Fibroblast of peridontal ligament (primary cell): ENCODE measurements around the gene ZBTB38.

ENCODE experiments used
- DNase-seq: peaks from one replicate; pipeline ENCODE4 v3.0.0-alpha.2; 2010; ENCODE audit errors: extremely low read depth

ZBTB38 gene

DNA sequence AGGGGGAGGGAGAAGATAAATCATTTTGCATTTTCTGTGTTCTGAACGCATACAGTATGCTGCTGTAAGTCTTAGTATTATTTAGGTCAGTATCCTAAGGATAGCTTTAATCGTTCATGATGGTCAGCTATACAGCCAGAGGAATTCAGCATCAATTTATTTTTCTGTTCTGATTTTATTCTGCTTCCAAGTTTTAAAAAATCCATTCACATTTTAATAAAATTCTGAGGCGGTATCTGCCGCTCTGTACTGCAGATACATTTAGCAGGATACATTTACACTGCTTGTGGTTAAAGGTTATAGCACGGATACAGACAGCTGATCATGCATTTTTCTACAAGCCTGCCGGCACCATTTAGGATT is 17.8 kb downstream of the ZBTB38 start:
- no peak for DNase-seq

DNA sequence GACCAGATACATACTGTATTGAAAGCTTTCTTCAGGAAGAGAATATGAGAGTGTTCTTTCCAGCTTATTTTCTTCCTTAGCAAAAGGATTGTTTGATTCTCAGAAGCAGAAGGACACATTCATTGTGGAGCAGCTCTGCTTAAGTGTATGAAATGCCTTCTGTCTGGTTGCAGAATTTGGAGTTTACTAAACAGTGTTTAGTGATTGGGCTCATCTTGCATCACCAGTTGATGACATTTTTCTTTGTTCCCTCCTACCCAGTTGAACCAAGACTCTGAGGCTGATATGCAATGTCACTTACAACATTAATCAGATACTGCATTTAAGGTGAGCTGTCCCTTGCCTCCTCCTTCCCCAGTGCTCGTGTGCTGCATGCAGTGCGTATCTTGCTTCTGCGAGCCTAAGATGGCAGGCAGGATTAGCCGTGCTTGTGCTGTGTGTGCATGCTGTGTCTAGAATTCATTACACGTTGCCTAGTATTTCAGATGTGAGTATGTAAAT is 18.4 kb downstream of the ZBTB38 start:
- peak; percentile 86 for DNase-seq

DNA sequence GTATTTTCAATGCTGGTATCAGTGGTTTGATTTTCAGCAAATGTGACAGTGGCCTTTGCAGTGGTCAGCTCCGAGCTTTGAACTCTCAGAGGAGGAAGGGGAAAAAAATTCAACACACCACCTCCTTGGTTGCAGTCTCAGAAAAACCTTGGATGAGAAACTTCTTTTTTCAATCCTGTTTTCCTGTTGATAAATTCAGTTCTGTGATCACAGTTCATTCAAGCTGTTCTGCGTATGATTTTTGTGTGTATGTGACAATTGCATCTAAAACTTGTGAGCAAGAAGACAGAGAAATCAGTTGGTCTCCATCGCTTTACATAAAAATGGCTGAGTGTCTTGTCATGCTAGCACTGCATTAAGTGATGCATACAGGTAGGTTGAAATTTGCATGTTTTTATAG is 19.2 kb downstream of the ZBTB38 start:
- no peak for DNase-seq

- peak; percentile 43 for DNase-seq
Measured at GRCh38 chr3:141388395-141388794, 20.1 kb downstream of the ZBTB38 start.

GRCh38 chr3:141388823-141389621 is 20.7 kb downstream of the ZBTB38 start:
- DNase-seq = peak; percentile 59

GRCh38 chr3:141389703-141390102 is 21.4 kb downstream of the ZBTB38 start:
- peak; percentile 51 for DNase-seq

DNA sequence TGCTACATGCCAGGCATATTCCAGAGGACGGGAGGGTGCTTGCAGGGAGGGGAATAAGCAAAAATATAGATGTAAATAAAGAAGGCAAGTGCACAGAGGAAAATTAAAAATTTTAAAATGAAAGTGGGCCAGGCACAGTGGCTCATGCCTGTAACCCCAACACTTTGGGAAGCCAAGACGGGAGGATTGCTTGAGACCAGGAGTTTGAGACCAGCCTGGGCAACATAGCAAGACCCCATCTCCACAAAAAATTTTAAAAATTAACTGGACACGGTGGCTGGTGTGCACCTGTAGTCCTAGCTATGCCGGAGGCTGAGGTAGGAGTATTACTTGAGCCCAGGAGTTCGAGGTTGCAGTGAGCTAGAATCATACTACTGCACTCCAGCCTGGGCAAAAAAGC is 22.4 kb downstream of the ZBTB38 start:
- no peak for DNase-seq

- DNase-seq = no peak
Measured at GRCh38 chr3:141391298-141391990, 23.1 kb downstream of the ZBTB38 start.

GRCh38 chr3:141391991-141392316 is 23.6 kb downstream of the ZBTB38 start:
- DNase-seq = no peak

DNA sequence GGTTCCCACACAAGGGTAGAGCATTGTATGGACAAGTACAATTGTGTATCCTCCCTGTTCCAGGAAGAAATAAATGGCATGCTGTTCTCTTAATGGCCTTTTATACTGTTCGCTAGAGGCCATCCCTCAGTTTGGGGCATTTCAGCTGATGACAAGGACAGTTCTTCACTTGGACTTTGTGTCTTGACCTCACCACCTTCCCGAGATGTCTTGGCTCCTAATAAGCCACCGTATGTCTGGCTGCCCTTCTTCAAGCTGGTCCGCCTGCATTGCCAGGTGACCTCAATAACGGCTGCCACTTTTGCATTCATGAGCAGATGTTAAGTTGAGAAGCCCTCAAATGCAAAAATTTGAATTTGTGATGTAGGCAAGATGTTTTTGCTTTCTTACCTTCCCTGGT is 24.1 kb downstream of the ZBTB38 start:
- DNase-seq = no peak

DNA sequence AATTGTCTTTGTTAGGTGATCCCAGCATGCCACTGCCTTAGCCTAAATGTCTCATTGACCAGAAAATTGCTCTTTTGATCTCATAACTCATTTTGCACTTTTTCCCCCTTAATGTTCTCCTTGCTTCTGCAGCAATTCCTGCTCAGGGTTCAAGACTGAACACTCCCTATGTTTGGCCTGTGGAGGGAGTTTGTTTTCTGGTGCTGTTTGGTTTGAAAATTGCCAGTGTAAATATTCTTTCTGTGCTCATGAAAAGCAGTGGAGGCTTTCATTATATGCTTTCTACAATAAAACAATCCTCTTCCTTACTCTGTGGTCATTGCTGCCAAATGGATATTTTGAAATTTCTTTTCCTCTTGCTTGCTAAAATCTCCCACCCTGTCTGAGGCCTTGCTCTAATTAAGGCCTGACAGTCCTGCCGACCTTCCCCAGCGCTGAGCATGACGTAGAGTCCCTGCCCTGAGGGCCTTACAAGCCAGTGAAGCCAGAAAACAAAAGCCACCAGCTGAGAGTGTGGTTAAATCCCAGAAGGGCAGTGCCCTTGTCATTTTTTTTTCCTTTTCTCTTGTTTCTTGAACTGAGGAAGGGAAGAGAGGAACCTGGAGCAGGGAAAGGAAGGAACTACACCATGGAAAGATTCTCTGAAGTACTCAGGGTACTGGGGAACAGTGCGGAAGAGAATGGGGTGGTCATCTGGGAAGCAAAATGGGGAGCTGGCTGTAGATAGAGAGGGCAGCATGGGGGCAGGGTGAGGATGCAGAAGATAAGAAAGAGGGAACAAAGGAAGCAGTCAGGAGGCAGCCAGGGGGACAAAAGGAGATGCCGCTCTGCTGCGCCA is 24.8 kb downstream of the ZBTB38 start:
- peak; percentile 74 for DNase-seq

GRCh38 chr3:141393735-141394076 is 25.4 kb downstream of the ZBTB38 start:
- DNase-seq = no peak

GRCh38 chr3:141394560-141394959 is 26.3 kb downstream of the ZBTB38 start:
- DNase-seq = no peak

- no peak for DNase-seq
Measured at GRCh38 chr3:141395005-141395589, 26.8 kb downstream of the ZBTB38 start.

DNA sequence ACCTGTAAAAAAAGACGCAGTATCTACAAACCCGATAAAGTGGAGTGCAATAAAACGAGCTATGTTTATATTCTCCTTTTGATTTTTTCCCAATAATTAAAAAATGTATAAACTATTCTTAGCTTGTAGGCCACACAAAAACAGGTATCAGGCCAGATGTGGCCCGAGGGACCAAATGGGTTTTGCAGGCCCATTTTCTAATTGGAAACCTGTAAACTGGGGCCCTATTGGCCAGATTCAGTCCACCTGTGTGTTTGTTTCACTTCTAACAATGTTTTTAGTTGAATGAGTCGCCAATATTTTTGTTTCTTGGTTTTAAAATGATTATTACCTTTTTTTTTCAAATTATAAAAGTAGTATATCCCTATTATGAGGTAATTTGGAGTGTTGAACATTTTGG is 29.7 kb downstream of the ZBTB38 start:
- no peak for DNase-seq

- no peak for DNase-seq
Measured at GRCh38 chr3:141399200-141399599, 30.9 kb downstream of the ZBTB38 start.

DNA sequence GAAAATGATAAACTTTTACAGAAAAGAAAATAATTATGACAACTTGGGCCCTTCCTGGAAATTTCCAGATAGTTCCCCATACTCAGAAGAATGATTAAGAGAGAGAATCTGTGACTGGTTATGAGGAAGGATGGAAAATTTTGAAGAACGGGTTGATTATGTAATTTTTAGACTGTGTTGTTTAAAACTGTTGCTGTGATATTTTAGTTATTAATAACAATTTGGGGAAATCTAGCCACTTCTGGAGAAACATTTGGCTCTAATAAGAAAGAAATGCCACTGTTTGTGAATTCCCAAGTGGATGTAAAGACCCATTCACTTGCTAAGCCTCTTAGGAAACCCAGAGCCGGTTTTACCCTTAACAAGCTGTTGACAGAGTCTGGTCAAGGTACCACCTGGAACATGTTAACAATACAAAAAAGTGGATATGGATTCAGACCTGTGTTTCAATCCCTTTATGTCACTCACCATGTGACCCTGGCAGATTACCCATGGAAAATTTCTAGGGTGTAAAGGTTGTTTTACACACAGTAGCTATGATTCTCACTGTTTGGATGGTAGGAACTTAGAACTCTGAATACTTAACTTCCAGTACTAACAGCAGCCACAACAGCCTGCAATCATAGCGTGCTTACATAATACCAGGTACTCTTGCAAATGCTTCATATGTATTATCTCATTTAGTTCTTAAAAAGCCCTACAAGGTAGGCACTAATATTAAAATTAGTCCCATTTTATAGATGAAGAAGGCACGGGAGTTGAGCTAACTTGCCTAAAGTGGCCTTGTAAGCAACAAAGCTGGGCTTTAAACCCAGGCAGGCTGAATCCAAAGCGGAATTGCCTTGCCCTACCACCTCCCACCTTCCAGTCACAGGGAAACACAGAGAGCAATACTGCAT is 32.0 kb downstream of the ZBTB38 start:
- DNase-seq = no peak

GRCh38 chr3:141401095-141401494 is 32.8 kb downstream of the ZBTB38 start:
- no peak for DNase-seq

DNA sequence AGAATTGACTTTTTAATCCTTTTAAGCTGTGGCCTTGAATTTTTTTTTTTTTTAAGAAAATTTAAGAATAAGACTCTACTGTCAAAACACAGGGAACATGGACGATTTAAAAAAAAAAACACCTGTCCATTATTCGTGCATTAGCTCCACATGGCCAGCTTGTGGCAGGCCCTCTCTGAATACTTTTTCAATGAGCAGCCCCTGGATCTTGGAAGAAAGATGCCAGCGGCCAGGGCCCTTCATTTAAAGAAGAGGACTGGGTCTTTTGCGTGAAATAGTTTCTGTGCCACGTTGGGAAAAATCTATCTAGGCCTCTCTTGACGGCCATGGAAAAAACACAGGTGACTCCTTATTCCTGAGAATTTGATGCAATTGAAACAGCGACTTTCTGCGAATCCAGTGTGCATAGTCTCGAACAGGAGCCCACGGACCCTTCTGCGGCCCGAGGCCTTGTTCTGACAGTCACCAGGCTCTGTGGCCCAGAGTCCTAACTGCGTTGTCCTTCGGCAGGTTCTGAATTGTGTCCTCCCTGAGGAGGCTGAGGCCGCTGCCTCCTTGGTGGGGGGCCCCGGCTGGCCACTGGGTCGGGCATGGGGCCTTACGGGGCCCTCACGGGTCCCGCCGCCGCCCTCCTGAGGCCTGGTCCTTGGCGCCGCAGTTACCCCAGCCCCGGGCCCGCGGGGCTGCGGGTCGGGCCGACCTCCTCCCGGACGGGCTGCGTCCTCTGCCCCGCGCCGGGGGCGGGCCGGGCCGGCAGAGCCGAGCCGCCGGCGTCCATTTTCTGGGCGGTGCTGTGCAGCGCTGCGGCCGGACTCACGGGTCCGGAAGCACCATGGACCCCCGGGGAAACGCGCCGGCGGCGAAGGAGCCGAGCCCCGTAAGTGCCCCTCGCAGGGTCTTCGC is 33.5 kb downstream of the ZBTB38 start:
- no peak for DNase-seq
